NCI-H526 treated with DMSO at 0.1 percent for 48 hours (cell line): Measurements from ENCODE around the gene PAX5.
A peak's percentile ranks its signal among the peaks of the same experiment; 100 is the strongest.

ENCODE experiments used
- DNase-seq: peaks from one replicate; lab custom pipeline; 2025; lab: John Stamatoyannopoulos, UW

Gene PAX5

DNA sequence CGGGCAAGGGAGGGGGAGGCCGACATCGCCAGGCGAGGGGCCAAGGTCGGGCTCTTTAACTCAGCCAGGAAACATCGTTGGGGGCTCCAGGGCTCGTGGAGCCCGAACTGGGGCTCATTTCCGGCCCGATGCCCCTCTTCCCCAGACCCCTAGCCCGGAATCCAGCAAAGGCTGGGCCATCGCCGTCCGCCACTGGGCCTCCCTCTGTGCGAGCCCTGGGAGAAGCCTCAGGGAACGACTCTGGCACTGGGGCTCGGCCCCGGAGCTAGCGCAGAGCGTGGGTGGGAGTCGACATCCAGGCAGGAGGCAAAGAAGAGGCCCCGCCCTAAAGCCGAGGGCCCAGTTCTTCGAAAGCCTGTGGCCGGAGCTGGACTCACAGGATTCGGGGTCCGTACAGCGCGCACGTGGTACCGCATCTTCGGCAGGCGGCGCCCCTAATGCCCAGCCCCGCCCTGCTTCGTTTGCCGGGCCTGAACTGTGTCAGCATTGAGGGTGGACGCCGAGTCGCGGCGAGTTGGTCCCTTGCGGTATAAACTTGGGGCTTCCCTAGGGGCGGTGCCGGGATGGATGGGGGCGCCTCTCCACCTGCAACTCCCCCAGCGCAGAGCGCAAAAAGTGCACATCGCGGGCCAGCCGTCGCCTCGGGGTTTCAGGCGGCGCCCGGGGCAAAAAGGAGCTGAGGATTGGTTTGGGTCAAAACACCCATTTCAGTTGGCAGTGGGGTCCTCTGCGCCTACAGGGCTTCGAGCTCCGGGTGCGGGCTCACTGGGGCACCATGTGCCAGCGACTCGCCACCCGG lies 3.6 kb upstream of the PAX5 start:
- DNase-seq = no peak

DNA sequence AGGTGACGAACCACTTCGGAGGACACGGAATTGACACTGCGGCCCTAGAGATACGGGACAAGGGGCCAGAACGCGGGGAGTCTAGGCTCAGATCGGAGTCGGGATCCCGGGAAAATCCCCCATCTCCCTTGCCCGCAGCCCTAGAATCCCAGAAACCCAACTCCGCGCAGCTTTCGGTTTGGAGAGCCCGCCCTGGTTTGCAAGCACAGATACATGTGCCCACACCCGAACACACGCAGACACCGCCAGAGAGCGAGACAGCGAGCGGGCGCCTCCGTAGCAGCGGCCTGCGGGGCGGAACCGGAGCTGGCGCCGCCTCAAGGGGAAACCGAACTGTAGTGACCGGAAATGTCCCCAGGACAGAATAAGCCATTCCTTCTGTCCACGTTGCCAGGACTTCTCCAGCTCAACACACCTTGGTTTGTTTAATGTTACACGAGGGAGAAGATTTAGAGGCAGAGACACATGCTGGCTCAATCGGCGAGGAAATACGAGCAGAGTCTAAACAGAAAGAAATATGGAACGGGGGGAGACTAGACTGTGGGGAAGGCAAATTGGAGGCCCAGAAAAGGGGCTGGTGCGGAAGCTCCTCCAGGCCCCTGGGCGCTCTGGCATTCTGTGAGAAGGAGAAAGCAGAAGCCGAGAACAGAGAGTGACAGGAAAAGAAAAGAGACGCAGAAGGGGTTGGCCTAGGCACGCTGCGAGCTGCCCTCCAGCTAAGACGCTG lies 2.9 kb upstream of the PAX5 start:
- peak; percentile 86 for DNase-seq

DNA sequence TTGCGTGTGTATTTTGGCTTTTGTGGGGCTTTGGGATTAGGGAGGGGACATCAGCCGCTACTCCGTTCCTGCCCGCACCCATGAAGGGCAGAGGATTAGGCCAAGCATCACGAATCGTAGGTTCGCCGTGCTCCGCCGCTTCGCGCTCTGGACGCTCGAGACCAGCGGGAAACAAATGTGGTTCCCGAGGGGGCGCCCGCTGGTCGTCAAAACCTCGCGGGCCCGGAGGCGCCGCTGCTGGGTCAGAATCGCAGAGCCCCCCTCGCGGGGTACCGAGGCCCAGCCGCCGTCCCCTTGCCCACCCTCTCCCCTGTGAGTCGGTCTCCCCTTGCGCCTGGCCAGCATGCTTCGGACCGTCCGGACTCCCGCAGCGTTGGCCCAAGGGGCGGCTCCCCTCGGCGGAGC lies 2.3 kb upstream of the PAX5 start:
- peak; percentile 83 for DNase-seq

DNA sequence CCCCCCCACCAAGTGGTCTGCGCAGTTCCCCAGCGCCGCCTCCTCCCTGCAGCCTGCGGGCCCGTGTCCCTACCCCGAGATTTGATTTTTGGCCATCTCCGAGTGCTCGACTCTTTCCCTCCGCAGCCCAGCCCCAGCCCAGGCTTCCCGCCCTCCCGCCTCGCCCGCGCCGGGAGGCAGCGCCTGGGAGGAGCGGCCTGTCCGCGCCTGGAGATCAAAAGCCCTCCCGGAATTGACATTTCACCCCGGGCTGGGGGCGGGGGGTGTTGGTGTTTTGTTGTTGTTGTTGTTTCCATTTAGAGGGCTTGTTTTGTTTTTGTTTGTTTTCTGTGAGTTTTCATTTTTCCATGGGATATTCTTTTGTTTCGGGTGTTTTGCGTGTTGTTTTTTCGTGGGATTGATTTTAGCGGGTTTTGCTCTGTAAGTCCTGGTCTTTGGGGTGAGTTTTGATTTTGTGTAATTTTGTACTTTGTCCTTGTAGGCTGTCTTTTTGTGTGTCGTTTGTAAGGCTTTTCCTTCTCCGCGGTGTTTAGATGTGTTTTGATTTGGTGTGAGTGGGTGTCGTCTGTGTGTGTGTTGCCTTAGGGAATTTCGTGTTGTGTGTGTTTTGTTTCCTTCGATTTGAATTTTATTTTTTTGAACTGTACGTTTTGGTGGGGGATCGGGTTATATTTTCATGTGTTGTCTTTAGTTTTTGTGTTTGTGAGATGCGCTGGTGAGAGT lies 1.7 kb upstream of the PAX5 start:
- DNase-seq = peak; percentile 83

DNA sequence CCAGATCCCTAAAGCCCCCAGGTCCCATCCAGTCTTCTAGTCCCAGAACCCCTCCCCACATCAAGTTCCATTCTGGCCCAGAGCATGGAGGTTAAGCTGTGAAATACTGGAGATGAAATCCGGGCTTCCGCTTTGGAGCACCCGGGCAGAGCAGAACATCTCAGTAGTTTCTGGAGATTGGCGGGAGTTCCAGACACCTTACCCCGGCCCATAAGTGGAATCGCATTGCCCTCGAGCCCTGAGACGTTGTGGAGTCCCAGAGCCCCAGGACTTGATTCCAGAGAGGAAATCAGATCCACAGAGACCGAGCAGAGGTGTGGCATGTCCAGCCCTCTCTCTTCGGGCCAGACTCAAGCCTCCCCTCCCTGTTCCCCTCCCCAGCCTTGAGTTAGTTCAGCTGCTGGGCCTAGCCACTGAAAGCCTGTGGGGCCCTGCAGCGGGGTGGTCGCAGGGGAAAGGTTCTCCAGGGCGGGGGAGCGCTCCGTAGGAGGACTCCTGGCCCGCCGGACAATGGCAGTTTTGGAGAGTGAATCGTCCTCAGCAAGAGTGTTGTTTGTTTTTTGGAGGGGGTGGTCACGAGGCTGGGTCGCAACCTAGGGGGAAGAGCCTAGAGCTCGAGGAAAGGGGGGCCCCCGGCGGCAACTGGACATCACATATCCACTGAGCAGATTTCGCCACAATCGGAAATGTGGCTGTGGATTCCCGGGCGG lies 1.0 kb upstream of the PAX5 start:
- peak; percentile 77 for DNase-seq

DNA sequence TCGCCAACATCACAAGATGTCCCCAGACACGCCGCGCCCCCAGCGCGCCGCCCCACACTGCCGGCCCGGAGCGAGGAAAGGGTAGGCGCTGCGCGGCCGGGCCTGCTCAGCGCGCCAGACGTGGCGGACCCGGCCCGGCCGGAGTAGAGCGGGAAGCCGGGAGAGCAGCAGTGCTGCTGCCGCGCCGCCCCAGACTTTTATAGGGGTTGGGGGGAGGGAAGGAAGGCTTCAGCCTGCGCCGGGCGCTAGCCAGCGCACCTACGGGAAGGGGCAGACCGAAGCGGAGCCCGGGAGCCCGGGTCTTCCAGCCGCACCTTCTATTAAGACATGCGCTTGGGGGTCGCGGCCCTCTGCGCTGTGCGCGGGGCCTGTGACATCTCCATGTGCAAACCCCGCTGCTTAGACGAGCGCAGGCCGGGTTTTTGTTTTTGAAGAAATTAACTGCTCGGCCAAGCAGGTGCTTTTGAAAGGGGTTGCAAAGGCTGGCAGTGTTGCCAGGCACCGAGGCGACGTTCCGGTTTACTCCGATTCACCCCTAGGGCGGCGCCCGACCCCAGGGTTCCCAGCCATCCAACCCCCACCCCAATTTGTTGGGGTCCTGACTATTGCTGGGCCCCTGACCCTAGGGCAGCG lies 353 bp upstream of the PAX5 start:
- DNase-seq = peak; percentile 81

DNA sequence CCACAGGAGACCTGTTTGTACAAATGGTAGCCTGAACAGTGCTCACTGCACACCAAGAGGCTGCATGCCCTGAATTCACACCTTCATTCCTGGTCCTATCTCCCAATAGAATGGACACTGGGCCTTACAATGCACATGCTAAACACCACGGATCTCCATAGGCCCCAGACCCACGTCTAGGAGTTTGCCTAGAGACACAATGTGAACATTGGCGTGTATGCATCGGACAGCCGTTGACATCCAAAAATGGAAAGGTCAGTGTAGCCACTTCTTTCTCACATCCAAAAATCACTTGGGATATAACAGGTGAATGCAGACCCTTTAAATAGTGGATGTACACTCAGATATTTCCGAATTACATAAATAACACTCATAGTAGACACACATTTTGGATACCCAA lies 927 bp downstream of the PAX5 start:
- DNase-seq = peak; percentile 55

DNA sequence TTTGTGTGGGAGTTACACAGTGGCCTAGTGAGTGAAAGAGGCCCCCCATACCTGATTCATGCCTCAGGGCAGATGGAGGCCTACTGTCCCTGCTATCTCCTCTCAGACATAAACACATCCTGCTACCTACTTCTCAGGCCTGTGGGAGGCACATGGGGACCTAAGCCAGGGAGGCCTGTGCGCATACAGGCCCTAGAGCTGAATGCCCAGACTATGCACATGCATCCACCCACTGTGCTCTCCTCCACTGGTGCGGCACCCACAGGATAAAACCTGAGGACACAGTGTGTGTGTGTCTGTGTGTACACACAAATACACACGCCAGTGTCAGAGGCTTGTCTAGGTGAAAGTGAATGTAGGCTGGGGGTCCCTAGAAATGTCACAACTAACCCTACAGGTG lies 1.4 kb downstream of the PAX5 start:
- DNase-seq = peak; percentile 41

DNA sequence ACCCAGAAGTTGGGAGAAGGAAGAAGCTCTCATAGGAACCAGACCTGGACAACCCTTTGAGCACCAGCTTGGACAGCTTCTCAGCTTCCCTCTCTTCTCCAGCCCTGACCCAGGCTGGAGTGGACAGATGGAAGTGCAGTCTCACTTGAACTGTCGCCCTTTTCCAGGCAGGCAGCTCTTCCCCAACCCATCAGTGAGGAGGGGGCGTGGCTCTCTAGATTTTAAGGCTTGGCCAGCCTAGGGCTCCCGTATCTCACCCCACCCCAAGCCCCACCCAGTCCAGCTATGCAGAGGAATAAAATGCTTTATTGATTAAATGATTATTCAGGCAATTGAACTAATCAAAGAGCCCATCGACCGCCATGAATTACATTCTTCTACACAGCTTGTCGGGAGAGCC lies 2.2 kb downstream of the PAX5 start:
- DNase-seq = no peak

DNA sequence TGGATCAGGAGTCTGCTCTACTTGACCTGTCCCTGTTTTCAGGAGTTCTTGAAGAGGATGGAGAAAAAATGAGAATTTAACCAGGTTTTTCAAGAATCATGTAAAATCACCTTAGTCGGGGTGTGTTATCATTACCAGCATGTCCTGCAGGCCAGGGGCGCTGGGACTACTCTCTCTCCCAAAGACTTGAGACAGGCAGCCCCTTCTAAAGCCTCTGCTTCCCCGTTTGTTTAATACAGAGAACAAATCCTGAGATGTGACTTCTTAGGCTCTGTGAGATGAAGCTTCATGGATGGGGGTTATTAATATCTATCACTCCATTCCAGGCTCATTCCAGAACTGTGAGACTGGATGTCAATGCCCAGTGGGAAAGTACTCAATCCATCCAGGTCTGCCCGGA lies 3.0 kb downstream of the PAX5 start:
- no peak for DNase-seq

DNA sequence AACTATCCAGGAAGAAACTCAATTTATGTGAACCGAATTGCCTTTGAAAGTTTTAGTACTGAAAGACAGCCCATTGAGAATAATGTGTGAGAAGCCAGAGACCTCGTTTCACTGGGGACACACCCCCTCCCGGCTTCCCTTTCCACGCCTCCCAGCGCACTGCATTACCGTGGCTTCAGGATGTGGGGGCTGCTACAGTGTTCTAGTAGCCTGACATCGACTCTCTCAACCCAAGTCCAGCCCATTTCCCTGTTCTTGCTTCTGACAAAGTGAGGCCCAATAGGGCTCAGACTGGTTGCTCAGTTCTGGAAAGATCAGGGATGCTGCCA lies 3.5 kb downstream of the PAX5 start:
- no peak for DNase-seq

DNA sequence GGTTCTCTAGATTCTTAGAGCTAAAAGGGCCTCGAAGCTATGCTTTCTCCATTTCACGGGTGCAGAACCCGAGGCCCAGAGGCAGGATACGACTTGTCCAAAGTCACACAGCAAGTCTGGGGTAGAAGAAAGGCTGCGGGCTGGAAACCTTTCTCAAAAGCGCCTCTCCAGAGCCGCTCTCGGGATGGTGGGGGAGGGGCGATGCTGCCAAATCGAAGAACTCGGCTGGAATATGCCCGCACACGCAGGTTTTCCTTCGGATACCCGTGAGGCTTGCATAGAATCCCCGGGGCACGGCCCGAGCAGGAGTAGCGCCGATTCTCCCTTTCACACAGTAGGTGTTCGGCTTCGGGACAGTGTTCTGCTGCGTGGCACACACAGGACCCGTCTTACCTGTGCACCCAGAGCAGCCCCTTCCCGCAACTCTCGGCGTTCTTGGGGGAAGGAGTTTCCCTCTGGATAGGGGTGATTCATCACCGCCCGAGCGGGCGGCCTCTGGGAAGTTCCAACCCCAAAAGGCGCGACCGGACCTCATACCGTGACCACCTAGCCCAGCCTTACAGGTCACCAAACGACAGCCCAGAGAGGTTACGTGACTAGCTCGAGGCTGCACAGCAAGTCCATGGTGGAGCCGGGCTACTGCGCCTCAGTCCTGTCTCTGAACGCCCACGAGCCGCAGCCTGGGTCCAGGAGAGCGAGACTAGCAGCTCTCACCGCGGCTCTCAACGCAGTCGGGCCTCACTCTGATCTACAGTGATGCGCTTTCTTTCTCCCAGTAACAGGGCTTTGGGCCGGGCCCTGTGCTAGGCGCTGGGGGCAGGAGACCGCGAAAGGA lies 4.1 kb downstream of the PAX5 start:
- no peak for DNase-seq

DNA sequence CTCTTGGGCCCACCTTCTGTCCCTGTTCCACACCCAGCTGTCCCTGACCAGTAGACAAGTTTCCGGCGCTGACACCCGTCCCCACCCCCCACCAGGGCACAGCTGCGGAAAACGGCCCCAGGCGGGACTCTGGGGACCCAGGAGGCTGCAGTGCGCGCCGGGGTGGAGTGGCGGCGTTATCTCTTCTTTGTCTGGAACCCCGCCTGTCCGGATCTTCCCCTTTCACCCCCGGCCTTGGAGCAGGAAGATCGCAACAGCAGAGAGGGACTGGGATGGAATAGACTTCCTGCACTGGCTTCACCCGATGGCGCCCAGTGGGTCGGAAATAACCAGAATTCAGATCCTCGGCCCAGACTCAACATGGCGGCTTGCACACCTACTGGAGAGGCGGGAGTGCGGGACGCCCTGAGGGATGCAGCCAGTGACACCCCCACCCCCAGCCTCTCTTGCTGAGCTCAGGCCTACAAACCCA lies 4.7 kb downstream of the PAX5 start:
- DNase-seq = peak; percentile 65

DNA sequence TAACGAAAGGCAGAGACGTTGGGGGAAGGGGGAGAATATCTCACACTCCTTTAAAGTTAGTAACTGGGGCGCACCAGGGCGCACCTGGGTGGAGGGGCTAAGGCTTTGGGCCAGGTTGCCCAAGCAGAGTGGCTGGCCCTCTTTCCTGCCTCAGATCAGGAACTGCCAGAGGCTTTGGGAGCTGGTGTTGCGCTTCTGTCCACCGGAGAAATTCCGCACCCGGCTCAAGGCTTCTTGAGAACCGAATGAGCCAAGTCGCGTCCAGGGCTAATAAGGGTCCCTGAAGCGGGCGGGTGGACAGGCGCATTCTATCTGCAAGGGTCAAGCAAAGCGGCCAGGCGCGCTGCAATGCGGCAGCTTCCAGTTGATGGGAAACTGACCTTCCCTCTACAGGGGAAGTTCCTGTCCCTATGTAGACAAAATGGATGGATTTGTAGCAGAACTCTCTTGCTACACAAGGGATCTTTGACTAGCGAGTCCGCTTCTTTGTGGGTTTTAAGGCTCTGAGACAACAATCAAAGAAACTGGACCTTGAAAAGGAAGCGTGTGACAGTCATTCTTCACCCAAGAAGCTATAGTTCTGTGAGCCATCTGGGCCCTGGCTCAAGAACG lies 5.5 kb downstream of the PAX5 start:
- no peak for DNase-seq

DNA sequence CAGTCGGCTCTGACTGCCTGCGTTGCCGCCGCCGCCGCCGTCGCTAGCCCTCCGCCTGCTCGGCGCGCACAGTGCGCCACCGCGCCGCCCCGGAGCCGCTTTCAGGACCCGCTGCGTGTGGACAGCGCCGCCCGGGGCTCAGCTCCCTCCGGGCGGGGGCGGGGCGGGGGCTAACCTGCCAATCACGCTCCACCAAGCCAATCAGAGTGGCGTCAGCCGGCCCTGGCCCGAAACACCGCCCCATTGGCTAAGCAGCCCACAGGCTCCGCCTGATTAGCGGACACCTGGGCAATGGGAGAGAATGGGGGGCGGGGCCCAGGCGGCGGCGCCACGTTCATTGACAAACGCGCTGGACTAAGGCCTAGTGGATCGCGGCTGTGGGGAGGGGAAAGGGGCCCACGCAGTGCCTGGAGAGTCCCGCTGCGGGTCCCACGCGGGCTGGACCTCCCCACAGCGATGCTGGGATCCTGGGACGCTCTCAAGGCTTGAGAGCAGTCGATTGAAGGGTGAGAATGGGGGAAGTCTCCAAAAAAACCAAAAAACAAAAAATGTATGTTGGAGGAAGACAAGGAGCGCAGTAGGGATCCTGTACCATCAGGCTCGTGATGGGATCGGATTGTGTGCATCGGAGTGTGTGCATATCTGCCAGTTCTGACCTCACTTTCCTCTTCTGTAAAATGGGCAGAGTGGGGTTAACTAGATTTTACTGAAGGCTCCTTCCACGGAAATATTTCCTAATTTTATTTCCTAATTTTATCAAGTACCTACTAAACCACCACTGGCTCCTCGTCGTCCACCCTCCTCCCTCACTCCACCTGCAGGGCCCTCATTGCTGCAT lies 6.3 kb downstream of the PAX5 start:
- peak; percentile 96 for DNase-seq

DNA sequence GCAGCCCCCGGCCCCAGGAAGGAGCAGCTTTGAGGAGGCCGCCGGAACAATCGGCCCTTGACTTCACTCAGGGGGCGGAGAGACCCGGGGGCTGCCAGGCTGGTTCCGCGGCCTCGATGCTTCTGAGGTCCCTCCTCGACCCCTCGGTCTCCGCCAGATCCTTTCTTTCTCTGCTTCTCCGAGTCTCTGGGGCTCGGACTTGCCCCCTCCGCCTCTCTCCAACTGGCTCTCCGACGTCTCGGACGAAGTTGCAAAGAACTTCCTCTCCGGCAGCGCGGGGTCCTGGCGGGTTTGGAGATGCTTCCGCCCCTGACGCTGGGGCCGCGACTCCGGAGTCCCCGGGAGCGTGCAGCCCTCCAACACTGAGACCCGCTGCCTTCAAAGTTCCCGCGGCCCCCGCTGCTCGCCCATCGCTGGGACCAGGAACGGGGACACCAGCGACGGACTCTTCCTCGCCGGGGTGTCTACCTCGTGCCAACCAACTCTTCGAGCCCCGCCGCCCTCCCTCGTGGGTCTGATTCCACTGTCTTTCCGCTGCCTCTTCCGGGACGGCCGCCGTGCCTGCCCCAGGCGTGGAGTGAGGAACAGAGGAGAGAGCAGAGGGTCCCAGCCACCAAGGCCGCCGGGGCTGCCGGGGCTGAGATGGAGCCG lies 7.0 kb downstream of the PAX5 start:
- DNase-seq = peak; percentile 65

DNA sequence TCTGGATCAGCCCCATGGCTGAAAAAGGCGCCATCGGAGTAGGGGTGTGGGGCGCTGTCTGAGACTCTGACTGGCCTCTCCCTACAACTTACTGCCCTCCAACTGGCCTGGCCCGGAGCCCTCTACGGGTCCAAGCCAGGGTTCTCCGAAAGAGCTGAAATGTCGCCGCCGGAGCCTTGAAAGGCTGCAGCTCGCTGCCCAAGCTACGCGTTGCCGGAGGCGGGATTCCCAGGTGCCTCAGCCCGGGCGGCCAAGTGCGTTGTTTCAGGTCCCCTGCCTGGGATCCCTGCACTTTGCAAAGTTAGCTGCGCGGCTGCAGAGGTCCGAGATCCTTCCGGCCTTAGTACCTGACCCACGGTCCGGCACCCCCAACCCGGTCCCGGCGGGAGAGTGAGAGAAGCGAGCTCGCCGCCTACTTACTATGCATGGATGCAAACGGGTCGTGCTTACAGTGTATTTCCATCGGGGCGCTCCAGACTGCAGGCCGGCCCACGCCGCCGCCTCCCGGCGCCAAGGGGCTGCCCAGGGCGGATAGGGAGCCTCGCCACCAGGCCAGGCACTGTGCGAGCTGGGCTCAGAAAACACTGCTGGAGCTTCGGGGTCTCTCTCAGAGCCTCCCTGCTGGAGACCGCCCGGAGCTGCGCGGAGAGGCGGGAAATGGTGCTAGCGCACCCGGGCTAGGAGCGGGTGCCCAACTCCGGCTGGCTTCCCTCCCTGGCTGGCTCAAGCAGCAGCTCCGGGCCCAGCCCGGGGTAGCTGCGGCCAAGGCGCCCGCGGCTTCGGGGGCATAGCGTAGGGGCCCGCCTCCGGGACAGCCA lies 7.7 kb downstream of the PAX5 start:
- DNase-seq = peak; percentile 58

DNA sequence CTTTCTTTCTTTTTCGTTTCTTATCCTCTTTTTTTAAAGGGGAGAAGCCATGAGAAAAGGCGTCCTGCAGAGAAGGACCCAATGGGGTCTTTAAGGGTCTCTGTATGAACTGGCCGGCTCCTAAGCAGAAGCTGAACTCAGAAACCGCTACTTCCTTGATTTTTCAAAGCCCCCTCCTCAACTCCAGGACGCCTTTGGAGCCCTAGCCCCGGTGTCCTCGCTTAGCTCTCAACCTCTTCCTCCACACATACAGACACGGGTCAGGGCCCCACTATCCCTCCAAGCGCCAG lies 8.3 kb downstream of the PAX5 start:
- no peak for DNase-seq
